Esophagus (tissue), 2 donors: ENCODE measurements around the gene MTFR1L. TPM values are rescaled to one million over a fixed set of nuclear protein-coding genes. Genes with fewer than 3 reads are reported as not detected.

Experiments used
- H3K27ac ChIP-seq, 2 donors: one replicate each; pipeline ENCODE4 v1.5.1; 2013; ENCODE audit warnings: low read depth in 2 of 2, mild to moderate bottlenecking in 2 of 2, inconsistent platforms in 1 of 2, low read length in 1 of 2, moderate library complexity in 1 of 2
- H3K27me3 ChIP-seq, 2 donors: one replicate each; pipeline ENCODE4 v1.6.1; 2013; ENCODE audit warnings: low read length in 2 of 2, control low read depth in 1 of 2, mild to moderate bottlenecking in 1 of 2; ENCODE audit not compliant: insufficient read depth in 2 of 2, control insufficient read depth in 1 of 2
- H3K36me3 ChIP-seq, 2 donors: one replicate each; pipeline ENCODE4 v1.6.1; 2013; ENCODE audit warnings: low read length in 1 of 2; ENCODE audit not compliant: control insufficient read depth in 2 of 2, insufficient read depth in 2 of 2
- H3K4me1 ChIP-seq, 2 donors: one replicate each; pipeline ENCODE4 v1.6.1; 2013; ENCODE audit warnings: low read length in 1 of 2; ENCODE audit not compliant: control insufficient read depth in 2 of 2, insufficient read depth in 2 of 2
- H3K4me3 ChIP-seq, 2 donors: one replicate each; pipeline ENCODE4 v1.5.1; 2013; ENCODE audit warnings: low read length in 2 of 2, mild to moderate bottlenecking in 2 of 2, low read depth in 1 of 2, moderate library complexity in 1 of 2
- H3K9me3 ChIP-seq, 2 donors: one replicate each; pipeline ENCODE4 v1.6.1; 2013; ENCODE audit warnings: mild to moderate bottlenecking in 2 of 2, low read depth in 1 of 2, low read length in 1 of 2, moderate library complexity in 1 of 2; ENCODE audit not compliant: control insufficient read depth in 2 of 2, insufficient read depth in 1 of 2
- WGBS, 2 donors: extraction: QIAGEN DNeasy Blood & Tissue Kit; methylation state at CpG; one replicate each; pipeline ENCODE4 v1.1.7; 2013; 5-methylcytosine and 5-hydroxymethylcytosine counted together
- polyA plus RNA-seq, 2 donors: library from polyadenylated mRNA; stranded (reverse); fragments of 200-250 nt; gene quantifications; one replicate each; pipeline ENCODE4 v1.2.3, GENCODE V29; 2013
- donor health status: healthy with polysubstance abuse.
- donor health status: Bipolar disorder and iron deficiency.

Gene MTFR1L
- polyA plus RNA-seq, 2 donors = 28.4 to 32.0 TPM

DNA sequence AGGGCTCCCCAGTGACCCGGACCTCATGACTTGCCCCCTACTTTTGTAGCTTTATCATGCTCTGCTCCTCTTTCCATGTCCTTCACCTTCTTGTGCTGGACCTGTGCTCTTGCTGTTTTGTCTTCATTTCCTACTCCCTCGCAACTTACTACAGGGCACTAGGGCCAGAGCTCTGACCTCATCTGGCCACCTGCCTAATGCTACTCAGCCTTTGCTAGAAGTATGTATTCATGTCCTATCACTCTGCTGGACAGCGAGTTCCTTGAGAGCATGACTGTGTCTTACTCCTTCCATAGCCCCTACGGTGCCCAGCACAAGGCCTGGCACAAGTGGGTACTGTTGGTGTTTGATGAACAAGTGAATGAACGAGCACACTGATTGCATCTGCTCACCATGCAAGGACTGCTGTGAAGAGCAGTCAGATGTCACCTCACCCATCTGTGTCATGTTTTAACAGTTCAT, 1.9 kb downstream of the MTFR1L start:
- Histone ChIP-seq H3K4me1 (peaks cover 0 to 18% of the 10 kb centered on the region in 2 donors), H3K27ac (no peak overlapping the region)
- WGBS, 2 donors = 64 to 72% methylated on average over 5 of the region's 5 CpGs

DNA sequence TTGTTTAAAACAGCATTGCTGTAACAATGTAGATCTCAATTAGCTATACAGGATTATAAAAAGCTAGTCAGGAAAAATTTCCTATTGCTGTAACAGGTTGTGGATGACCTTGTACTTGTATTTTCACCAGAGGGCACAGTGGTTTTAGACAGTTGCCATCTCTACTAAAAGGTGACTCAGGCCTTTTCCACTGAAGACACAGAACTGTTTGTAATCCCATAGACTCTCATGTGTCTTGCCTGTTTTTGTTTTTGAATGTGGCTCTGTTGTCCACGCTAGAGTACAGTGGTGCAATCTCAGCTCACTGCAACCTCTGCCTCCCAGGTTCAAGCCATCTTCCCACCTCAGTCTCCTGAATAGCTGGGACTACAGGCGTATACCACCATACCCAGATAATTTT, 5.9 kb downstream of the MTFR1L start:
- 95 to 98% methylated on average over 2 of the region's 2 CpGs for WGBS, 2 donors
- Histone ChIP-seq H3K27me3 (no peaks in the 10 kb centered on the region), H3K36me3 (peaks cover 19 to 24% of the 10 kb centered on the region in 2 donors), H3K9me3 (no peaks in the 10 kb centered on the region), H3K4me3 (no peak overlapping the region), H3K4me1 (peaks cover 0 to 14% of the 10 kb centered on the region in 2 donors), H3K27ac (no peak overlapping the region)

More for the DNA sequence above, 1.9 kb downstream of the MTFR1L start:
- H3K4me3 ChIP-seq = no peak overlapping the region
- H3K36me3 ChIP-seq = peaks cover 5 to 10% of the 10 kb centered on the region in 2 donors
- H3K9me3 ChIP-seq = no peaks in the 10 kb centered on the region
- no peaks in the 10 kb centered on the region for H3K27me3 ChIP-seq

DNA sequence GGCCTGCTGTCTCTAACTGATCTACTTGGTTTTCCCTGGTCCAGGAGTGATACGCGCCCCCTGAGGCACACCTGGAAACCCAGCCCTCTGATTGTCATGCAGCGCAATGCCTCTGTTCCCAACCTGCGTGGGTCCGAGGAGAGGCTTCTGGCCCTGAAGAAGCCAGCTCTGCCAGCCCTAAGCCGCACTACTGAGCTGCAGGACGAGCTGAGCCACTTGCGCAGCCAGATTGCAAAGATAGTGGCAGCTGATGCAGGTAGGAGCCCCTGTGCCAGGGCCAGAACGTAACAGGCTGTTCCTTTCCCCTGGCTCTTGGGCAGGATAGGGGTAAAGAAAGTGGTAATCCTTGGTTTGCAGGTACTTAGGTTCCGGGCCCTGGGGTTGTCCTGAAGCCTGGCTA, 6.8 kb downstream of the MTFR1L start:
- Histone ChIP-seq H3K27ac (no peak overlapping the region), H3K4me3 (no peak overlapping the region), H3K9me3 (no peaks in the 10 kb centered on the region), H3K4me1 (peaks cover 0 to 5% of the 10 kb centered on the region in 2 donors), H3K27me3 (no peaks in the 10 kb centered on the region), H3K36me3 (peaks cover 19 to 25% of the 10 kb centered on the region in 2 donors)
- WGBS, 2 donors = 92 to 94% methylated on average over 10 of the region's 10 CpGs

DNA sequence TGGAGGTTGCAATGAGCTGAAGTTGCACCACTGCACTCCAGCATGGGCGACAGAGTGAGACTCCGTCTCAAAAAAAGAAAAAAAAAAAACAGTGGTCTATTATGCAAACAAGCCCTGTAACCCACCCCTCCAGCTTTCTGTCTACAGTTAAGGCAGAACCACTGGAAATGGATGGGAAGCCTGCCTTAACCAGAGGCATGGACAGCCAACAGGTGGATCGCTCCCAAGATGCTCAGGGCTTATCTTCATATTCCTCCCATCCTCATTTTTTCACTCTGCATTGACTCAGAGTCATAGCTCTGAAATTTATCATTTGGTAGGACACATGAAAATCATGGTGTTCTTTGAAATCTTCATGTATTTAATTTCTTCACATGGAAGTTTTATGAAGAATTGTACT, 8.7 kb downstream of the MTFR1L start:
- no peak overlapping the region for H3K27ac ChIP-seq
- no peak overlapping the region for H3K4me3 ChIP-seq
- 64 to 67% methylated on average over 3 of the region's 3 CpGs for WGBS, 2 donors
- peaks cover 24 to 35% of the 10 kb centered on the region in 2 donors for H3K36me3 ChIP-seq
- H3K27me3 ChIP-seq = no peaks in the 10 kb centered on the region
- H3K4me1 ChIP-seq = no peaks in the 10 kb centered on the region
- no peaks in the 10 kb centered on the region for H3K9me3 ChIP-seq

DNA sequence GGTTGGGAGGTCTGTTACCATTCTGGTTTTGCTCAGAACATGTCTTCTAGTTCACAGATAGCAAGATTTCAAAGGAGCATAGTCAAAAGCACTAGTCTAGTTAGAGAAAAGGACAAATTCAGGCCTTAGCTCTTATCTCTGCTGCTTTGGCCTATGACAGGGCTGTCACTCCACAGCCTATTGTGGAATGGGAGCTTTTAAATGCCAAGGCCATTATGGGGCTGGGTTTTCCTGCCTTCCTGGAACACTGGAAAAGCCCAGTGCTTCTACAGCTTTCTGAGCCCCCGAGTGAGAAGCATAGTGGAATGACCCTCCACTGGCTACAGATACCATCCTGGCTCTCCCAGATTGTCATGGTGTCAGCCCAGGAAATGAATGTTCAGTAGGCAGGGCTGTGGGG, 9.3 kb downstream of the MTFR1L start:
- H3K9me3 ChIP-seq = no peaks in the 10 kb centered on the region
- H3K27me3 ChIP-seq = no peaks in the 10 kb centered on the region
- H3K4me1 ChIP-seq = no peaks in the 10 kb centered on the region
- no peak overlapping the region for H3K27ac ChIP-seq
- 74 to 89% methylated on average over 1 of the region's 1 CpG for WGBS, 2 donors
- no peak overlapping the region for H3K4me3 ChIP-seq
- H3K36me3 ChIP-seq = peaks cover 24 to 35% of the 10 kb centered on the region in 2 donors

DNA sequence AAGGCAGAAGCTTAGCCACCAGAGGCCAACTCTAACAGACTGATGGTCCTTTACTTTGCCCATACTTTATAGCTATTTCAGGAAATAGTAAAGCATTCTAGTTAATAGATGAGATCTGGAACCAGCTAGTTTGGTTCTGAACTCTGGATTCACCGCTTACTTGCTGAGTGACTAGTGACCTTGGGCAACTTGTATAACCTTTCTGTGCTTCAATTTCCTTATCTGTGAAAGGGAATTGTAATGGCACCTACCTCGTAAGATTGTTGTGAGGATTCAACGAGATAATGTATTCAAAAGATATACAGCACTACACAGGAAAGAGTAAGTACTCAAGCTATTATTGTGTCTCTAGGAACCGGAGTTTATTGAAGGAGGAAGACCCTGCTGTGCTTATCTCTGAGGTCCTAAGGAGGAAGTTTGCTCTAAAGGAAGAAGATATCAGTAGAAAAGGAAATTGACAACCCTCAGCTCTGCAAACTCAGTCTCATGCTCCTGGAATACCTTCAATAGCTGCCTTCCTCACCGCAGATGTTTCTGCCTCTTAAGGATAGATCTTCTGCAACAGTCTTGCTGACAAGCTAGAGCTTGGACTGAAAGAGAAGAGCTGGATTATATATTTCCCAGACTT, 11.9 kb downstream of the MTFR1L start:
- H3K36me3 ChIP-seq = peaks cover 20 to 33% of the 10 kb centered on the region in 2 donors
- H3K27ac ChIP-seq = no peak overlapping the region
- H3K4me3 ChIP-seq = no peak overlapping the region
- no peaks in the 10 kb centered on the region for H3K27me3 ChIP-seq
- no peaks in the 10 kb centered on the region for H3K9me3 ChIP-seq
- WGBS, 2 donors = 45 to 64% methylated on average over 5 of the region's 5 CpGs
- no peaks in the 10 kb centered on the region for H3K4me1 ChIP-seq

DNA sequence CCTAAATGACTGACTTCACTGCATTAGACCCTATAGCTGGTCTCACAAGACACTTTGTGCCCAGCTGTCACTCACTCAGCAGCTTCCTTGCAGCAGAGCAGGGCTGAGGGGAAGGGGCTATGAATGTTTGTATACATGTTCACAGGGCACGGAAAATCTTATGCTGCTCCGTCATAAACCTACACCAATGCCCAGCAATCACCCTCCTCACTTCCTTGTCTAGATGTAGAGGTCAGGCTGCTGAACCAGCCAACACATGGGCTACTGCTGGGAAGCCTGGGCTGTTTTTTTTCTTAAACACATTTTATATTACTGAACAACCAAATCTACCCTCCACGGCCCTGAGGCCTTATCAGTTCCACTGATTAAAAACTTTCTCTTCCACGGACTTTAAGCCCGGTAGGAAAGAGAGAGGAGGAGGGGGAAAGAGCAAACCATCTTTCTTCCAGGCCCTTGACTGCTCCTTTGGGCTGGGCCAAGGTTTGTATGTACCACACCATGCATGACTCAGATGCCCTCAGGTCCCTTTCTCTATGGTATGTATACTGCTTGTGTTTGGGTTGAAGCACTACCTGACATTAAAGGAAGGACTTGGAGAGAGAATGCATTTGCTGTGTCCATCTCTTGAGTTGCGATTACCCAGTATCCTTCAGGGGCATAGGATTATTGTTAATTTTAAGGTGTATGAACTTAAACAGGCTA, 12.7 kb downstream of the MTFR1L start:
- WGBS, 2 donors = 73% methylated on average over 6 of the region's 6 CpGs
- no peak overlapping the region for H3K27ac ChIP-seq
- H3K27me3 ChIP-seq = no peaks in the 10 kb centered on the region
- peaks cover 16 to 31% of the 10 kb centered on the region in 2 donors for H3K36me3 ChIP-seq
- no peaks in the 10 kb centered on the region for H3K9me3 ChIP-seq
- H3K4me1 ChIP-seq = no peaks in the 10 kb centered on the region
- H3K4me3 ChIP-seq = no peak overlapping the region

DNA sequence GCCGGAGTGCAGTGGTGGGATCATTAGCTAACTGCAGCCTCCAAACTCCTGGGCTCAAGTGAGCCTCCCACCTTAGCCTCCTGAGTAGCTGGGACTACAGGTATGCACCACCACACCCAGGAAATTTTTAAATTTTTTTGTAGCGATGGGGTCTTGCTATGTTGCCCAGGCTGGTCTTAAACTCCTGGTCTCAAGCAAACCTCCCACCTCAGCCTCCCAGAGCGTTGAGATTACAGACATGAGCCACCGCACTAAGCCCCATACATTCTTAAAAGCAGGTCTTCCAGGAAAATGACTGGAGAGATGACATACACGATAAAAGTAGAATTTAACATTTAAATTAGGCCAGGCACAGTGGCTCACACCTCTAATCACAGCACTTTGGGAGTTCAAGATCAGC, 13.4 kb downstream of the MTFR1L start:
- H3K27ac ChIP-seq = no peak overlapping the region

DNA sequence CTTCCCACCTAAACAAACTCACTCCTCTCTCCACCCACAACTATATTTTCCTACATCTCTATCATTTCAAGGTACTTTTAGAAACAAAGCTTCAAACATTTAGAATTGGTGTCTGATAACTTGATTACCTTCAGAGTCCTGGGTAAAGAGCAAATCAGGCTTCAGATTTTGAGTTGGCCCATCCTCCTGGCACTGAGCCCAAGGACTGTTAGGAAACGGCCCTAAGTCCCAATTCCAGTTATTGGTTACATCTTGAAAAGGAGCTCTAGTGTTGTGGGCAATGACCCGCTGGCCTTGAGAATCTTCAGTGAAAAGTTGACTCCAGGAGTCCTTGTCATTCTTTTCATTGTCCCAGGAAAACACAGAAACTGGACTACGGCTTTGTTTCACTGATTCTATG, 15.1 kb downstream of the MTFR1L start:
- 63 to 67% methylated on average over 3 of the region's 3 CpGs for WGBS, 2 donors
- Histone ChIP-seq H3K27ac (no peak overlapping the region), H3K9me3 (no peaks in the 10 kb centered on the region), H3K27me3 (no peaks in the 10 kb centered on the region), H3K36me3 (peaks cover 10 to 25% of the 10 kb centered on the region in 2 donors), H3K4me3 (no peak overlapping the region), H3K4me1 (no peaks in the 10 kb centered on the region)

More for the DNA sequence above, 13.4 kb downstream of the MTFR1L start:
- Histone ChIP-seq H3K36me3 (peaks cover 16 to 31% of the 10 kb centered on the region in 2 donors), H3K9me3 (no peaks in the 10 kb centered on the region), H3K4me3 (no peak overlapping the region), H3K4me1 (no peaks in the 10 kb centered on the region), H3K27me3 (no peaks in the 10 kb centered on the region)
- 95 to 96% methylated on average over 5 of the region's 5 CpGs for WGBS, 2 donors
